Large intestine (tissue), 3 donors: Measurements from ENCODE around the gene PHLPP1. TPM values are rescaled to one million over a fixed set of nuclear protein-coding genes. Genes with fewer than 3 reads are reported as not detected.

ENCODE experiments used
- DNase-seq, 2 donors: peaks; one replicate each; pipeline versions ENCODE4 v3.0.0 to v3.0.0-alpha.2; 2013
- H3K27ac ChIP-seq: one replicate; pipeline ENCODE4 v1.5.1; 2013; ENCODE audit warnings: low read length
- H3K27me3 ChIP-seq: 2 replicates; pipeline ENCODE4 v1.6.1; 2013; ENCODE audit warnings: low read length; ENCODE audit not compliant: control insufficient read depth, insufficient read depth
- H3K36me3 ChIP-seq: 2 replicates; pipeline ENCODE4 v1.6.1; 2013; ENCODE audit warnings: low read length; ENCODE audit not compliant: control insufficient read depth, insufficient read depth
- H3K4me1 ChIP-seq: one replicate; pipeline ENCODE4 v1.6.1; 2013; ENCODE audit warnings: low read length; ENCODE audit not compliant: control insufficient read depth, insufficient read depth
- H3K4me3 ChIP-seq: one replicate; pipeline ENCODE4 v1.5.1; 2013; ENCODE audit warnings: low read length
- H3K9me3 ChIP-seq: one replicate; pipeline ENCODE4 v1.6.1; 2013; ENCODE audit warnings: mild to moderate bottlenecking, low read depth, low read length, moderate library complexity; ENCODE audit not compliant: control insufficient read depth
- WGBS: methylation state at CpG from one replicate; pipeline ENCODE4 v1.1.5; 2013; ENCODE audit warnings: low lambda C conversion rate; ENCODE audit not compliant: insufficient coverage; 5-methylcytosine and 5-hydroxymethylcytosine counted together
- polyA plus RNA-seq: library from polyadenylated mRNA; unstranded; fragments of 120-200 nt; gene quantifications from one replicate; pipeline ENCODE4 v1.2.1, GENCODE V29; 2013

PHLPP1 gene
- polyA plus RNA-seq, 1 donor, result 12.1 TPM

- 81% methylated on average over 2 of the region's 3 CpGs for WGBS
- H3K27me3 ChIP-seq, result no peaks in the 10 kb centered on the region
- no peak for DNase-seq
- H3K27ac ChIP-seq, result no peak overlapping the region
- no peaks in the 10 kb centered on the region for H3K4me1 ChIP-seq
- H3K36me3 ChIP-seq, result no peaks in the 10 kb centered on the region
- H3K9me3 ChIP-seq, result no peaks in the 10 kb centered on the region
- no peak overlapping the region for H3K4me3 ChIP-seq
These were observed 69.6 kb downstream of the PHLPP1 start for GRCh38 chr18:62784966-62785413.

GRCh38 chr18:62786689-62787088 is 71.3 kb downstream of the PHLPP1 start:
- no peaks in the 10 kb centered on the region for H3K4me1 ChIP-seq
- 86% methylated on average over 3 of the region's 3 CpGs for WGBS
- no peak for DNase-seq
- no peak overlapping the region for H3K27ac ChIP-seq
- H3K4me3 ChIP-seq, result no peak overlapping the region
- H3K27me3 ChIP-seq, result no peaks in the 10 kb centered on the region
- H3K9me3 ChIP-seq, result no peaks in the 10 kb centered on the region
- H3K36me3 ChIP-seq, result no peaks in the 10 kb centered on the region

GRCh38 chr18:62788111-62788510 is 72.8 kb downstream of the PHLPP1 start:
- no CpG with 5 or more reads among the region's 3 CpGs for WGBS
- Histone ChIP-seq H3K27me3 (no peaks in the 10 kb centered on the region), H3K4me1 (no peaks in the 10 kb centered on the region), H3K27ac (no peak overlapping the region), H3K36me3 (no peaks in the 10 kb centered on the region), H3K4me3 (no peak overlapping the region), H3K9me3 (no peaks in the 10 kb centered on the region)
- no peak for DNase-seq

- H3K4me3 ChIP-seq, result no peak overlapping the region
- H3K9me3 ChIP-seq, result no peaks in the 10 kb centered on the region
- H3K36me3 ChIP-seq, result no peaks in the 10 kb centered on the region
- no peak for DNase-seq
- H3K4me1 ChIP-seq, result no peaks in the 10 kb centered on the region
- no peaks in the 10 kb centered on the region for H3K27me3 ChIP-seq
- 60% methylated on average over 1 of the region's 3 CpGs for WGBS
- H3K27ac ChIP-seq, result no peak overlapping the region
These were observed 73.5 kb downstream of the PHLPP1 start for GRCh38 chr18:62788876-62789275.

GRCh38 chr18:62790871-62791772 is 75.8 kb downstream of the PHLPP1 start:
- no peak overlapping the region for H3K27ac ChIP-seq
- WGBS, result 25% methylated on average over 1 of the region's 7 CpGs

GRCh38 chr18:62792016-62792415 is 76.7 kb downstream of the PHLPP1 start:
- WGBS, result no CpG with 5 or more reads among the region's 1 CpG
- H3K27ac ChIP-seq, result no peak overlapping the region
- H3K9me3 ChIP-seq, result no peaks in the 10 kb centered on the region
- no peak for DNase-seq
- H3K4me3 ChIP-seq, result no peak overlapping the region
- no peaks in the 10 kb centered on the region for H3K4me1 ChIP-seq
- no peaks in the 10 kb centered on the region for H3K27me3 ChIP-seq
- H3K36me3 ChIP-seq, result no peaks in the 10 kb centered on the region

More at GRCh38 chr18:62790871-62791772, 75.8 kb downstream of the PHLPP1 start:
- DNase-seq, result no peak
- Histone ChIP-seq H3K4me1 (no peaks in the 10 kb centered on the region), H3K9me3 (no peaks in the 10 kb centered on the region), H3K36me3 (no peaks in the 10 kb centered on the region), H3K4me3 (no peak overlapping the region), H3K27me3 (no peaks in the 10 kb centered on the region)

- Histone ChIP-seq H3K4me3 (no peak overlapping the region), H3K4me1 (no peaks in the 10 kb centered on the region), H3K9me3 (no peaks in the 10 kb centered on the region), H3K36me3 (no peaks in the 10 kb centered on the region), H3K27ac (no peak overlapping the region), H3K27me3 (no peaks in the 10 kb centered on the region)
- no peak for DNase-seq
- whole genome bisulfite sequencing, result 100% methylated on average over 2 of the region's 3 CpGs
These were observed 80.5 kb downstream of the PHLPP1 start for GRCh38 chr18:62795813-62796212.

GRCh38 chr18:62796216-62796621 is 80.9 kb downstream of the PHLPP1 start:
- WGBS, result 22% methylated on average over 1 of the region's 1 CpG
- DNase-seq, result no peak
- Histone ChIP-seq H3K4me1 (no peaks in the 10 kb centered on the region), H3K9me3 (no peaks in the 10 kb centered on the region), H3K27me3 (no peaks in the 10 kb centered on the region), H3K36me3 (no peaks in the 10 kb centered on the region), H3K4me3 (no peak overlapping the region), H3K27ac (no peak overlapping the region)

- Histone ChIP-seq H3K4me1 (no peaks in the 10 kb centered on the region), H3K9me3 (no peaks in the 10 kb centered on the region), H3K36me3 (no peaks in the 10 kb centered on the region), H3K27ac (no peak overlapping the region), H3K27me3 (no peaks in the 10 kb centered on the region), H3K4me3 (no peak overlapping the region)
- 100% methylated on average over 1 of the region's 3 CpGs for WGBS
- DNase-seq, result no peak
These were observed 82.0 kb downstream of the PHLPP1 start for GRCh38 chr18:62797329-62797728.

- Histone ChIP-seq H3K9me3 (no peaks in the 10 kb centered on the region), H3K4me3 (no peak overlapping the region), H3K27ac (no peak overlapping the region), H3K36me3 (no peaks in the 10 kb centered on the region), H3K4me1 (no peaks in the 10 kb centered on the region), H3K27me3 (no peaks in the 10 kb centered on the region)
- no peak for DNase-seq
- WGBS, result 100% methylated on average over 3 of the region's 6 CpGs
These were observed 84.6 kb downstream of the PHLPP1 start for GRCh38 chr18:62799977-62800376.

GRCh38 chr18:62802523-62802922 is 87.2 kb downstream of the PHLPP1 start:
- H3K27me3 ChIP-seq, result no peaks in the 10 kb centered on the region
- H3K4me1 ChIP-seq, result no peaks in the 10 kb centered on the region
- no peaks in the 10 kb centered on the region for H3K9me3 ChIP-seq
- no peak overlapping the region for H3K4me3 ChIP-seq
- H3K36me3 ChIP-seq, result no peaks in the 10 kb centered on the region
- 66% methylated on average over 3 of the region's 3 CpGs for WGBS
- peak in 1 of 2 donors; percentile 22 for DNase-seq
- no peak overlapping the region for H3K27ac ChIP-seq
